ENCODE data around the gene MLLT1. TPM values are rescaled to one million over a fixed set of nuclear protein-coding genes. Genes with fewer than 3 reads are reported as not detected.

Gene MLLT1
- total RNA-seq, 2 experiments from 2014 or later = 17.5 to 56.0 TPM

GRCh38 chr19:6297202-6297601, 17.4 kb upstream of the MLLT1 start:
- no peak overlapping the region for H3K4me3 ChIP-seq (ENCODE audit: low read depth, low read length, poor library complexity, severe bottlenecking)
- H3K79me2 ChIP-seq (ENCODE audit: insufficient read depth, low read depth, low read length) = no peaks in the 10 kb centered on the region
- no peak overlapping the region for H3K27ac ChIP-seq (ENCODE audit: low read depth, low read length, poor library complexity, severe bottlenecking)
- no peaks in the 10 kb centered on the region for H4K20me1 ChIP-seq (ENCODE audit: insufficient read depth, low read length)
- intact Hi-C loops (cut with micrococcal nuclease; ENCODE audit: unreplicated experiment) = no loop called here
- CTCF ChIA-PET (ENCODE audit: unreplicated experiment) = interaction anchor here (1.3 kb wide), 1 partner anchor 79 kb away, joined by 4 read pairs; no protein-coding TSS in a partner anchor
- no peaks in the 10 kb centered on the region for H3K9me2 ChIP-seq (ENCODE audit: insufficient read depth, low read length)
- H3K4me2 ChIP-seq (ENCODE audit: low read length) = no peak overlapping the region
- H3K4me1 ChIP-seq (ENCODE audit: insufficient read depth, low read length, poor library complexity, severe bottlenecking) = no peaks in the 10 kb centered on the region
- POLR2A ChIA-PET = no interaction called here
- no peak overlapping the region for H2AFZ ChIP-seq (ENCODE audit: low read length)
- no peak for DNase-seq (ENCODE audit: low spot score)
- no peaks in the 10 kb centered on the region for H3K36me3 ChIP-seq (ENCODE audit: insufficient read depth, low read length)
- TF ChIP-seq EZH2phosphoT487 (IDR thresholded peaks at IDR 0.05; ENCODE audit: borderline replicate concordance, low read depth, low read length) = no peak
- no peak for TF ChIP-seq CTCF (conservative IDR thresholded peaks at IDR 0.05; ENCODE audit: low read length)
- BruUV-seq (replicated peaks) = no TSS peak
- H3K9me3 ChIP-seq (ENCODE audit: low read length) = peaks cover 7% of the 10 kb centered on the region; the same call in 1 of the 2 replicates

GRCh38 chr19:6292006-6292405, 12.2 kb upstream of the MLLT1 start:
- H3K36me3 ChIP-seq (ENCODE audit: insufficient read depth, low read length) = no peaks in the 10 kb centered on the region
- H3K79me2 ChIP-seq (ENCODE audit: insufficient read depth, low read depth, low read length) = no peaks in the 10 kb centered on the region
- DNase-seq (ENCODE audit: low spot score) = peak; percentile 59
- no peaks in the 10 kb centered on the region for H3K4me1 ChIP-seq (ENCODE audit: insufficient read depth, low read length, poor library complexity, severe bottlenecking)
- POLR2A ChIA-PET = no interaction called here
- no peak overlapping the region for H3K4me3 ChIP-seq (ENCODE audit: low read depth, low read length, poor library complexity, severe bottlenecking)
- H4K20me1 ChIP-seq (ENCODE audit: insufficient read depth, low read length) = no peaks in the 10 kb centered on the region
- H3K27ac ChIP-seq (ENCODE audit: low read depth, low read length, poor library complexity, severe bottlenecking) = no peak overlapping the region
- intact Hi-C loops (cut with micrococcal nuclease; ENCODE audit: unreplicated experiment) = no loop called here
- H2AFZ ChIP-seq (ENCODE audit: low read length) = no peak overlapping the region
- no TSS peak for BruUV-seq (replicated peaks)
- peaks cover 26% of the 10 kb centered on the region for H3K9me3 ChIP-seq (ENCODE audit: low read length)
- H3K4me2 ChIP-seq (ENCODE audit: low read length) = no peak overlapping the region
- TF ChIP-seq EZH2phosphoT487 (IDR thresholded peaks at IDR 0.05; ENCODE audit: borderline replicate concordance, low read depth, low read length) = no peak
- TF ChIP-seq CTCF (conservative IDR thresholded peaks at IDR 0.05; ENCODE audit: low read length) = no peak
- CTCF ChIA-PET (ENCODE audit: unreplicated experiment) = no interaction called here
- H3K9me2 ChIP-seq (ENCODE audit: insufficient read depth, low read length) = no peaks in the 10 kb centered on the region

DNA sequence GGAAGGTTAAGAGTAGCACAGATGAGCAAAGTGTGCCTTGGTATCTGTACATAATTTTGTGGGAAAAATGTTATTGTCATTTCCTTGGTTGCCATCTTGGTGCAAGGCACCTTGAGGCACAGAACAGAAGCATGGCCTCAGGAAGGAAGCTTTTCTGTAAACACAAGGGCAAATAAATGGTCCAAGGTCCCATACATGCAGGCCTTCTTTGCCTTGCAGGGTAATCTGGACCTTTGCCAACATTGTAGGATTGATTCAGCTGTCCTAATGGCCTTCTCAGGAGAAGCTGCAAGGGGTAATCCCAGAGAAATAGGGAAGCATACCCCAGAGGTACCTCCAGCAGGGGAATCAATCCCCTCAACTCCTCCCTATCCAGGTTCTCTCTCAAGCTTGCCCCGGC, 9.0 kb upstream of the MLLT1 start:
- ChIA-PET CTCF (ENCODE audit: unreplicated experiment) (no interaction called here), POLR2A (interaction anchor here (0.9 kb wide), 1 partner anchor 12 kb away, joined by 4 read pairs; no protein-coding TSS in a partner anchor)
- TF ChIP-seq EZH2phosphoT487 (IDR thresholded peaks at IDR 0.05; ENCODE audit: borderline replicate concordance, low read depth, low read length) = no peak
- TF ChIP-seq CTCF (conservative IDR thresholded peaks at IDR 0.05; ENCODE audit: low read length) = no peak
- Histone ChIP-seq H3K36me3 (ENCODE audit: insufficient read depth, low read length) (no peaks in the 10 kb centered on the region), H3K79me2 (ENCODE audit: insufficient read depth, low read depth, low read length) (no peaks in the 10 kb centered on the region), H3K4me3 (ENCODE audit: low read depth, low read length, poor library complexity, severe bottlenecking) (no peak overlapping the region), H3K9me2 (ENCODE audit: insufficient read depth, low read length) (no peaks in the 10 kb centered on the region), H3K4me2 (ENCODE audit: low read length) (no peak overlapping the region), H3K4me1 (ENCODE audit: insufficient read depth, low read length, poor library complexity, severe bottlenecking) (no peaks in the 10 kb centered on the region), H2AFZ (ENCODE audit: low read length) (no peak overlapping the region), H3K27ac (ENCODE audit: low read depth, low read length, poor library complexity, severe bottlenecking) (no peak overlapping the region), H4K20me1 (ENCODE audit: insufficient read depth, low read length) (no peaks in the 10 kb centered on the region), H3K9me3 (ENCODE audit: low read length) (peaks cover 33% of the 10 kb centered on the region)
- no TSS peak for BruUV-seq (replicated peaks)
- no peak for DNase-seq (ENCODE audit: low spot score)
- intact Hi-C loops (cut with micrococcal nuclease; ENCODE audit: unreplicated experiment) = no loop called here

Measured in OCI-LY7 (cell line).